ENCODE results near the gene ZNF615.
"Not testable (repeated sequence)": the region's sequence is repeated elsewhere in the genome, so short reads cannot be mapped to it uniquely, and the experiment has no call there.

ZNF615 gene

DNA sequence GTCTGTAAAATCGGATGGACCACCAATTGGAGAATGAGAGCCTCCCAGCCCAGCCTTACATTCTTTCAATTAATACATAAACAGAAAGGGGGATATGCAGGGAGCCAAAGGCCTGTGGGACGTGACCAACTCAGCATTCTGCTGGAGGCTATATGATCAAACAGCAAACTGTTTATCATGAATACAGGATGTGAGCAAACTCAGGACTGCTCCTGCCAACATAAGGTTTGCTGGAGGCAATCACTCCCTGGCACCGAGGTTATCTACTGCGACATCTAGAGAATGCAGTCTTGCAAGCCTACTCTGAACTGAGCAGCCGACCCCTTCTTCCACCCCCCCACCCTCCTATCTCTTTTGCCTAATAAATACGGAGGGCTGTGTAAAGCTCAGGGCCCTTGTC lies 27.1 kb downstream of the ZNF615 start:
- not testable (repeated sequence) for DNase-seq

DNA sequence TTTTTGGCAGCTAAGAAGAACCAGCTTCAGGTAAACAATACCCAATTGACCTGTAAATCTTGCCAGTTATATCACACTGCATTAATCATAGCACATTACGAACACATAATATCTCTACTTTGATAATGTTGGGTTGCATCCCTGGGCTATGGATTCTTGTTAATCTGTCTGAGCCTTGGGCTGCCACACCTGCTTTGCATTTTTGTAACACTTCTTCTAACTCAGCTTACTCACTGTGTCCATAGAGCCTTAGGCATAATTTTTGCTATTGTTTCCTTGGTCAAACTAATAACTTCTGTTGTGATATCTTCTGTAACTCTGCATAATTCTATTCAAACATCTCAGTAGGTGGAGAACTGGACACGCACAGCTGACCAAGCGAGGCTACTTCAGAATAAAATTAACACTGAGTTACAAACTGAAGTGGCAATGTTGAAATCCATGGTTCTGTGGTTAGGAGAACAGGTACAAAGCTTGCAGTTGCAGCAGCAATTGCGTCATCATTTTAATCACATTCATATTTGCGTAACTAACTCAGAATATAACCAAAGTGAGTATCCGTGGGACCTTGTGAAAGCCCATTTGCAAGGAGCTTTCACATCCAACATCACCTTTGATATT lies 27.8 kb downstream of the ZNF615 start:
- no peak for DNase-seq

DNA sequence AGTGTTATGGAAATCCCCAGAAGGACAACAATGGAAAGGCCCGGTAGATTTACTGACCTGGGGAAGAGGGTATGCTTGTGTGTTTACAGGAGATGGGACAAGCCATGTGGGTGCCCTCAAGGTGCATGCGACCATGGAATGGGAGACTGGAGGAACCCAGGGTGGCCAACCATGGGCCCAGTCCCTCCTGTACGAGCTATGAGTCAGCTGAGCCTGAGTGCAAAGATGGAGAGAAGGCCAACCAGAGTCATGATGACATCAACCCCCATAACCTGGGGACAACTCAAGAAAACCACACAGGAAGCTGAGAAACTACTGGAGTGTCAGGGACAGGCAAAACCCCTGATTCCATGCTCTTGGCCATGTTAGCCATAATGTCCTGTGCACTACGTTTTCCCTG lies 29.1 kb downstream of the ZNF615 start:
- DNase-seq, result no peak

DNA sequence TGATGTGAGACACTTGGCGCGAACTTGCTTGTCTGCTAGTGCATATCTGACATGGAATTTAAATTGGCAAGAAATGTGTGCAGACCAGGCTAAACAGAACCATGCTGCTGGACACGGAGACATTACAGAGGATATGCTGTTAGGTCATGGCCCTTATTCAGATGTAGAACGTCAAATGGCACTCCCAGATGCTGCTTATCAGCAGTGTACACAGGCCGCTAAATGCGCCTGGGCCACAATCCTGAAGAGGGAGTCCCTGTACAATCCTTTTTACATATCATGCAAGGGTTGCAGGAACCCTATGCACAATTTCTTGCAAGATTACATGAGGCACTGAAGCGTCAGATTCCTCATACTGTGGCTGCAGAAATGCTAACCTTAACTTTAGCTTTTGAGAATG lies 30.7 kb downstream of the ZNF615 start:
- DNase-seq, result no peak

DNA sequence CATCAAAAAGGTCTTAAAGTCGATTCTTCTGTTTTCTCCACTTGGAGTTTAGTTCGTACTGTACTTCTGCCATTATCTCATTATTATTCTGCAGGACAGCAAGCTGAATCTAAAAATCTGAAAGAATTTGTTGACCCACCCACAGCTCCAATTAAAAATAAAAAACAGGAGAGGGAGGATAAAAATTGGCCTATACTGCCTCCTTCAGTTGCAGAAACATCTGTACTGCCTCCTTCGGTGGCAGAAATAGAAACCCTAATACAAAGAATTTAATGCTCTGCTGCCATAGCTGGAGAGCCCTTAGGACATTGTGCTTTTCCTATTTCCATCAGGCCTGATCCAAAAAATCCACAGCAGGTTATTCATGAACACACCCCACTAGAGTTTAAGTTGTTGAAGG lies 31.2 kb downstream of the ZNF615 start:
- no peak for DNase-seq

DNA sequence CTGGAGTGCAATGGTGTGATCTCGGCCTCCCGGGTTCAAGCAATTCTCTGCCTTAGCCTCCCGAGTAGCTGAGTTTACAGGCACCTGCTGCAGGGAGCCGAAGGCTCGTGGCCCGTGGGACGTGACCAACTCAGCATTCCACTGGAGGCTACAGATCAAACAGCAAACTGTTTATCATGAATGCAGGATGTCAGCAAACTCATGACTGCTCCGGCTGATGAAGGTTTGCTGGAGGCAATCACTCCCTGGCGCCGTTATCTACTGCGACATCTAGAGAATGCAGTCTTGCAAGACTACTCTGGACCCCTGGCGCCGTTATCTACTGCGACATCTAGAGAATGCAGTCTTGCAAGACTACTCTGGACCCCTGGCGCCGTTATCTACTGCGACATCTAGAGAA lies 32.2 kb downstream of the ZNF615 start:
- DNase-seq, result not testable (repeated sequence)

DNA sequence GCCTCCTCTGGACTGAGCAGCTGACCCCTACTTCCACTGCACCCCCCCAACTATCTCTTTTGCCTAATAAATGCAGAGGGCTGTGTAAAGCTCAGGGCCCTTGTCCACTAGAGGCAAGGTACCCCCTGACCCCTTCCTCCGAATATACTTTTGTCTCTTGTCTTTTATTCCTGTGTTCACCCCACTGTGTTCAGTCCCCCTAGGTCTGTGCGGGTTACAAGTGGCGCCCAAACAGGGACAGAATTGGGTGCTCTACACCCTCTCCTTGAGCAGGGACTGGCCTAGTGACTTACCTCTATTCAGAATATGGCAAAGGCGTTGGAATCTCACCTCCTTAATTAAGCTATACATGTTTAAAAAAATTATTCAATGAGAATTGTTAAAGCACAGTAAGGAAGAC lies 36.4 kb downstream of the ZNF615 start:
- no peak for DNase-seq

DNA sequence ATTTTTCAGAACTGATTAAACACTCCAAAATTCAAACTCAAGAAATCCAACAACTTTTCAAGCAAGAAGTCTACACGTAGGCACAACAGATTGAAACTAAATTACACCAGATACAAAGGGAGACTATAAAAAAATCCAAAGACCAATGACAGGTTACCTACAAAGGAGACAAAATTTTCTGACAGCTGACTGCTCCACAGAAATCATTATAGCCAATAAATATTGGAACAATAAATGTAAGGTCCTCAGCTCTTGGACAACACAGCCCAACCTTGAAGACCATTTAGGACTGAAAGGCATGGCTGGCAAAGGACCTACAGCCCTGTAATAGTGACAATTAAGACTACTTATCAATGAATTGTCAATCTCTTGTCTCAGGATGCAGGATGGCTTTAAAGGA lies 37.3 kb downstream of the ZNF615 start:
- DNase-seq, result no peak

DNA sequence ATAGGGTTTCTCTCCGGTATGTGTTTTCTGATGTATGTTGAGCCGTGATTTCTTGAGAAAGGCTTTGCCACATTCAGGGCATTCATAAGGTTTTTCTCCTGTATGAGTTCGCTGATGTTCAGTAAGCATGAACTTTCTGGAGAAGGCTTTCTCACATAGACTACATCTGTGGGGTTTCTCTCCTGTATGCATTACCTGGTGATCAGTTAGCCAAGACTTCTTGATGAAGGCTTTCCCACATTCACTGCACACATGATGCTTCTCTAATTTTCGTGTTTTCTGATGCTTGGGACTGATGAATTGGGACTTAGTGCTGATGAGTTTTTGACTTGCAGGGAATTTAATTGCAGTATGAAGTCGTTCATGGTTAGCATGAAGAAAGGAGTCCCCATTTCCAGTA lies 42.4 kb downstream of the ZNF615 start:
- no peak for DNase-seq

DNA sequence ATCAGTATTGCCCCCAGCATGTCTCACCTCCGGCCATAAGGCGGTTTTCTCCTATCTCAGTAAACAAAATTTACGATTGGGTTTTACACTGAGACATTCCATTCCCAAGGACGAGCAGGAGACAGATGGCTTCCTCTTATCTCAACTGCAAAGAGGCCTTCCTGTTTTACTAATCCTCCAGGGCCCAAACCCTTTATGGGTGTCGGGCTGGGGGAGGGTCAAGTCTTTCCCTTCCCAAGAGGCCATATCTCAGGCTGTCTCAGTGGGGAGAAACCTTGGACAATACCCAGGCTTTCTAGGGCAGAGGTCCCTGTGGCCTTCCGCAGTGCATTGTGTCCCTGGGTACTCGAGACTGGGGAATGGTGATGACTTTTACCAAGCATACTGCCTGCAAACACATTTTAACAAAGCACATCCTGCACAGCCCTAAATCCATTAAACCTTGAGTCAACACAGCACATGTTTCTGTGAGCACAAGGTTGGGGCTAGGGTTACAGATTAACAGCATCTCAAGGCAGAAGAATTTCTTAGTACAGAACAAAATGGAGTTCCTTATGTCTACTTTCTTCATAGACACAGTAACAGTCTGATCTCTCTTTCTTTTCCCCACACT lies 47.3 kb downstream of the ZNF615 start:
- not testable (repeated sequence) for DNase-seq

DNA sequence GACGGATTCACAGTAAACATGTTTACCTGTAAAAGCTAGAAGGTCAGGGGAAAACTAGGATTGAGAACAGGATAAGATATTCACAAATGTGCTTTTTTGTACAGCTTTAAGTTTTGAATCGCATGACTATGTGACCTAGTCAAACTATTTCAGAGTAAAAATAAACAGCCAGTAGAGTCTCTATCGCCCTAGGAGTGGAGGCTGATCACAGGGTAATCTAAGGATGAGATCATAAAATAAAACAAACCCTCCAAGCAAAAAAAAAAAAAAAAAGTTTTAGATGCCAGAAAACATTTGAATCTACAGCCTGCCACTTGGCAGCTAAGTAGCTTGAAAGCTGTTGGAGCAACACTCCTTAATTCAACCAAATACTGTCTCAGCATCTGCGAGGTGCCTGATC lies 48.2 kb downstream of the ZNF615 start:
- DNase-seq, result peak in 2 of 58 donors; percentile 0 to 1

DNA sequence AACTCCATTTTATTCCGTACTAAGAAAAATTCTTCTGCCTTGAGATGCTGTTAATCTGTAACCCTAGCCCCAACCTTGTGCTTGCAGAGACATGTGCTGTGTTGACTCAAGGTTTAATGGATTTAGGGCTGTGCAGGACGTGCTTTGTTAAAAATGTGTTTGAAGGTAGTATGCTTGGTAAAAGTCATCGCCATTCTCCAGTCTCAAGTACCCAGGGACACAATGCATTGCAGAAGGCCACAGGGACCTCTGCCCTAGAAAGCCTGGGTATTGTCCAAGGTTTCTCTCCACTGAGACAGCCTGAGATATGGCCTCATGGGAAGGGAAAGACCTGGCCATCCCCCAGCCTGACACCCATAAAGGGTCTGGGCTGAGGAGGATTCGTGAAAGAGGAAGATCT lies 50.2 kb downstream of the ZNF615 start:
- not testable (repeated sequence) for DNase-seq

DNA sequence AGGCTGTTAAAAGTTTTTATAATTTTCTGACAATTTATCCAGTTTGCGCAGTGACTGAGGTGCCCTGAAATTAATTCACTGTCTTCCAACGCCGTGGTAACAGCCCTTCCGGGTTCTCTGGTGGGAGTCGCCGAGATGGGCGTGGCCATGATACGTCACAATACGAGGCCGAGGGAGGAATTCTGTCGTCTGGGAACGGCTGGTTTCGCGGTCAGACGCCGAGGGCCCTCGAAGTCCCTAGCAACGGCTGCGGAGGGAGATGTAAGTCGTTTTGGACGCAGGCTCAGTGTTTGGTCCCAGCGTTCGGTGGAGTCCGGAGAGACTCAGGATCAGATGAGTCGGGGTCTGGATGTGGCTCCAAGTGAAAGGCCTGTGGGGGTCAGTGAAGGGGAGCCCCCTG lies 59.0 kb downstream of the ZNF615 start:
- peak in 34 of 58 donors; percentile 0 to 63 (median 10) for DNase-seq

DNA sequence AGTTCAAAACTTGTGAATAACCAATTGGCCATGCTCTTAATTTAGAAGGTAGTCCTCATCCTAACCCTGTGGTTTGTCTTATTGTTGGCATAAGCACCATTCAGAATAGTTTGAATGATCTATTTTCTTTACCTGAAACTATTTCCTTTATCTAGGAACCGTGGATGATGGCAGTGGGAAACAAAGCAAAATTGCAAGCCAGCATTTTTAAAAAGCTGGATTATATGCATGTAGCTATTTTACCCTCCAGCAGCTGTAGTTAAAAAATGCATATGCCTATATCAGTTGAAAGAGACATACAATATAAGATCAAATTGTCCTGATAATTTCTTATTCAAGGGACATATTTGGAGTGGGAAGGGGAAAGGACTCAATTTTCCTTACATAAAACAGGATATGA lies 61.4 kb downstream of the ZNF615 start:
- no peak for DNase-seq

DNA sequence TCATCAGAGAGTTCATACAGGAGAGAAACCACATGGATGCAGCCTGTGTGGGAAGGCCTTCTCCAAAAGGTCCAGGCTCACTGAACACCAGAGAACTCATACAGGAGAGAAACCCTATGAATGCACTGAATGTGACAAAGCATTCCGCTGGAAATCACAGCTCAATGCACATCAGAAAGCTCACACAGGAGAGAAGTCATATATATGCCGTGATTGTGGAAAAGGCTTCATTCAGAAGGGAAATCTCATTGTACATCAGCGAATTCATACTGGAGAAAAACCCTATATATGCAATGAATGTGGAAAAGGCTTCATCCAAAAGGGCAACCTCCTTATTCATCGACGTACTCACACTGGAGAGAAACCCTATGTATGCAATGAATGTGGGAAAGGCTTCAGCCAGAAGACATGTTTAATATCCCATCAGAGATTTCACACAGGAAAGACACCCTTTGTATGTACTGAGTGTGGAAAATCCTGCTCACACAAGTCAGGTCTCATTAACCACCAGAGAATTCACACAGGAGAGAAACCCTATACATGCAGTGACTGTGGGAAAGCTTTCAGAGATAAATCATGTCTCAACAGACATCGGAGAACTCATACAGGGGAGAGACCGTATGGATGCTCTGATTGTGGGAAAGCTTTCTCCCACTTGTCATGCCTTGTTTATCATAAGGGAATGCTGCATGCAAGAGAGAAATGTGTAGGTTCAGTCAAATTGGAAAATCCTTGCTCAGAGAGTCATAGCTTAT lies 63.0 kb downstream of the ZNF615 start:
- no peak for DNase-seq

All from anterior cingulate cortex (tissue), 58 donors.